ENCODE data around the gene LRRC47. TPM values are rescaled to one million over a fixed set of nuclear protein-coding genes. Genes with fewer than 3 reads are reported as not detected.

LRRC47 gene
- total and polyA plus RNA-seq, 2 of the 13 experiments (the other 11 are each of a cell fraction or from before 2014, with no cell fraction given), result 18.3 to 52.5 TPM

DNA sequence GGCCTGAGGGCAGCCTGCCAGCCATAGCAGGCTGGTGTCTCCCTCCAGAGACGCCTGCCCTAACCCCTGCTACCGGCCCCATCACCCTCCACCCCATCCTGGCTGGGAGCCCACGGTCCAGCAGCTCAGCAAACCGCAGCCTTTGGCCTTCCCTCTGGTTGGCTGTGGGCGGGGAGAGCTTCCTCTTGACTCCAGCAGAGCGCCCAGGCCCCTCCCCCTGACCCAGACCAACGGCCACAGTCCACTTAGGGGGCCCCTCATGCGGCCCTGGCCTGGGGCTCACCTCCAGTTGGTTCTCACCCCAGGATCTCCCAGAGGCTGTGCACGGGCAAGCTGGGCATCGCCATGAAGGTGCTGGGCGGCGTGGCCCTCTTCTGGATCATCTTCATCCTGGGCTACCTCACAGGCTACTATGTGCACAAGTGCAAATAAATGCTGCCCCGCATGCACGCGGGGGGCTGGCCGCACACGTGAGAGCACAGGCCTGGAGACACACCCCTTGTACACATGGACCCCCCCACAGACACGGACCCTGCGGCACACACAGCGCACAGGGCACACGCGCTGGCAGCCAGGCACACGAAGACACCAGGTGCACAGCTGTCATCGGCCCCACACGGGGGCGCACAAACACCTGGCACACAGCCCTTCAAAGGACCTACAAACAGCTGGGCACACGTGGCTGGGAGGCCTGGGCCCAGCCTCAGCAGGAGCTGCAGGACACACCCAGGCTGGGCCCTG, 20.6 kb downstream of the LRRC47 start (continued):
- TF ChIP-seq ZNF75D (CRISPR knock-in tag; IDR thresholded peaks at IDR 0.05; ENCODE audit: borderline replicate concordance) (no peak), ZNF446 (CRISPR knock-in tag; IDR thresholded peaks at IDR 0.05) (no peak), ZNF629 (CRISPR knock-in tag; conservative IDR thresholded peaks at IDR 0.05) (peak; percentile 46; the same call in 1 of the 2 replicates), KDM2A (CRISPR knock-in tag; IDR thresholded peaks at IDR 0.05; ENCODE audit: borderline replicate concordance, low read depth) (peak; percentile 69), ZNF891 (CRISPR knock-in tag; IDR thresholded peaks at IDR 0.05) (no peak; the same call in 1 of the 2 replicates), RXRB (CRISPR knock-in tag; IDR thresholded peaks at IDR 0.05; ENCODE audit: borderline replicate concordance) (peak; percentile 32), REST (IDR thresholded peaks at IDR 0.05; ENCODE audit: borderline replicate concordance in 1 of 2, low read depth in 1 of 2, low read length in 2 of 2) (no peak), GATAD2A (CRISPR knock-in tag; IDR thresholded peaks at IDR 0.05) (peak; percentile 38; the same call in 1 of the 2 replicates), ZNF232 (CRISPR knock-in tag; IDR thresholded peaks at IDR 0.05; ENCODE audit: borderline replicate concordance) (peak; percentile 86), THAP11 (CRISPR knock-in tag; IDR thresholded peaks at IDR 0.05) (peak; percentile 42; the same call in 1 of the 2 replicates), ZBTB7B (CRISPR knock-in tag; IDR thresholded peaks at IDR 0.05) (peak; percentile 65), SOX5 (CRISPR knock-in tag; IDR thresholded peaks at IDR 0.05; ENCODE audit: borderline replicate concordance) (peak; percentile 35), NR3C1 (CRISPR knock-in tag; IDR thresholded peaks at IDR 0.05) (no peak)
- TF ChIP-seq, protein P1, sequence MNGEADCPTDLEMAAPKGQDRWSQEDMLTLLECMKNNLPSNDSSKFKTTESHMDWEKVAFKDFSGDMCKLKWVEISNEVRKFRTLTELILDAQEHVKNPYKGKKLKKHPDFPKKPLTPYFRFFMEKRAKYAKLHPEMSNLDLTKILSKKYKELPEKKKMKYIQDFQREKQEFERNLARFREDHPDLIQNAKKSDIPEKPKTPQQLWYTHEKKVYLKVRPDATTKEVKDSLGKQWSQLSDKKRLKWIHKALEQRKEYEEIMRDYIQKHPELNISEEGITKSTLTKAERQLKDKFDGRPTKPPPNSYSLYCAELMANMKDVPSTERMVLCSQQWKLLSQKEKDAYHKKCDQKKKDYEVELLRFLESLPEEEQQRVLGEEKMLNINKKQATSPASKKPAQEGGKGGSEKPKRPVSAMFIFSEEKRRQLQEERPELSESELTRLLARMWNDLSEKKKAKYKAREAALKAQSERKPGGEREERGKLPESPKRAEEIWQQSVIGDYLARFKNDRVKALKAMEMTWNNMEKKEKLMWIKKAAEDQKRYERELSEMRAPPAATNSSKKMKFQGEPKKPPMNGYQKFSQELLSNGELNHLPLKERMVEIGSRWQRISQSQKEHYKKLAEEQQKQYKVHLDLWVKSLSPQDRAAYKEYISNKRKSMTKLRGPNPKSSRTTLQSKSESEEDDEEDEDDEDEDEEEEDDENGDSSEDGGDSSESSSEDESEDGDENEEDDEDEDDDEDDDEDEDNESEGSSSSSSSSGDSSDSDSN (CRISPR knock-in tag; IDR thresholded peaks at IDR 0.05), result peak; percentile 86
- TF ChIP-seq, protein P2, sequence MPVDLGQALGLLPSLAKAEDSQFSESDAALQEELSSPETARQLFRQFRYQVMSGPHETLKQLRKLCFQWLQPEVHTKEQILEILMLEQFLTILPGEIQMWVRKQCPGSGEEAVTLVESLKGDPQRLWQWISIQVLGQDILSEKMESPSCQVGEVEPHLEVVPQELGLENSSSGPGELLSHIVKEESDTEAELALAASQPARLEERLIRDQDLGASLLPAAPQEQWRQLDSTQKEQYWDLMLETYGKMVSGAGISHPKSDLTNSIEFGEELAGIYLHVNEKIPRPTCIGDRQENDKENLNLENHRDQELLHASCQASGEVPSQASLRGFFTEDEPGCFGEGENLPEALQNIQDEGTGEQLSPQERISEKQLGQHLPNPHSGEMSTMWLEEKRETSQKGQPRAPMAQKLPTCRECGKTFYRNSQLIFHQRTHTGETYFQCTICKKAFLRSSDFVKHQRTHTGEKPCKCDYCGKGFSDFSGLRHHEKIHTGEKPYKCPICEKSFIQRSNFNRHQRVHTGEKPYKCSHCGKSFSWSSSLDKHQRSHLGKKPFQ (CRISPR knock-in tag; IDR thresholded peaks at IDR 0.05; ENCODE audit: insufficient replicate concordance), result peak; percentile 91
- TF ChIP-seq, protein P3, sequence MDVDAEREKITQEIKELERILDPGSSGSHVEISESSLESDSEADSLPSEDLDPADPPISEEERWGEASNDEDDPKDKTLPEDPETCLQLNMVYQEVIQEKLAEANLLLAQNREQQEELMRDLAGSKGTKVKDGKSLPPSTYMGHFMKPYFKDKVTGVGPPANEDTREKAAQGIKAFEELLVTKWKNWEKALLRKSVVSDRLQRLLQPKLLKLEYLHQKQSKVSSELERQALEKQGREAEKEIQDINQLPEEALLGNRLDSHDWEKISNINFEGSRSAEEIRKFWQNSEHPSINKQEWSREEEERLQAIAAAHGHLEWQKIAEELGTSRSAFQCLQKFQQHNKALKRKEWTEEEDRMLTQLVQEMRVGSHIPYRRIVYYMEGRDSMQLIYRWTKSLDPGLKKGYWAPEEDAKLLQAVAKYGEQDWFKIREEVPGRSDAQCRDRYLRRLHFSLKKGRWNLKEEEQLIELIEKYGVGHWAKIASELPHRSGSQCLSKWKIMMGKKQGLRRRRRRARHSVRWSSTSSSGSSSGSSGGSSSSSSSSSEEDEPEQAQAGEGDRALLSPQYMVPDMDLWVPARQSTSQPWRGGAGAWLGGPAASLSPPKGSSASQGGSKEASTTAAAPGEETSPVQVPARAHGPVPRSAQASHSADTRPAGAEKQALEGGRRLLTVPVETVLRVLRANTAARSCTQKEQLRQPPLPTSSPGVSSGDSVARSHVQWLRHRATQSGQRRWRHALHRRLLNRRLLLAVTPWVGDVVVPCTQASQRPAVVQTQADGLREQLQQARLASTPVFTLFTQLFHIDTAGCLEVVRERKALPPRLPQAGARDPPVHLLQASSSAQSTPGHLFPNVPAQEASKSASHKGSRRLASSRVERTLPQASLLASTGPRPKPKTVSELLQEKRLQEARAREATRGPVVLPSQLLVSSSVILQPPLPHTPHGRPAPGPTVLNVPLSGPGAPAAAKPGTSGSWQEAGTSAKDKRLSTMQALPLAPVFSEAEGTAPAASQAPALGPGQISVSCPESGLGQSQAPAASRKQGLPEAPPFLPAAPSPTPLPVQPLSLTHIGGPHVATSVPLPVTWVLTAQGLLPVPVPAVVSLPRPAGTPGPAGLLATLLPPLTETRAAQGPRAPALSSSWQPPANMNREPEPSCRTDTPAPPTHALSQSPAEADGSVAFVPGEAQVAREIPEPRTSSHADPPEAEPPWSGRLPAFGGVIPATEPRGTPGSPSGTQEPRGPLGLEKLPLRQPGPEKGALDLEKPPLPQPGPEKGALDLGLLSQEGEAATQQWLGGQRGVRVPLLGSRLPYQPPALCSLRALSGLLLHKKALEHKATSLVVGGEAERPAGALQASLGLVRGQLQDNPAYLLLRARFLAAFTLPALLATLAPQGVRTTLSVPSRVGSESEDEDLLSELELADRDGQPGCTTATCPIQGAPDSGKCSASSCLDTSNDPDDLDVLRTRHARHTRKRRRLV (CRISPR knock-in tag; IDR thresholded peaks at IDR 0.05), result peak; percentile 87; the same call in 1 of the 2 replicates
